Subcutaneous abdominal adipose tissue (tissue), 5 donors: Measurements from ENCODE around the gene MIAT.

Experiments
- H3K27ac ChIP-seq: one replicate; pipeline ENCODE4 v1.7.0; 2013; ENCODE audit warnings: low read depth, mild to moderate bottlenecking, inconsistent platforms, low read length, moderate library complexity
- H3K27me3 ChIP-seq, 5 donors: one replicate each; pipeline ENCODE4 v1.7.0; 2013; ENCODE audit warnings: low read length in 5 of 5, inconsistent platforms in 1 of 5; ENCODE audit not compliant: control insufficient read depth in 5 of 5, insufficient read depth in 4 of 5
- H3K36me3 ChIP-seq, 5 donors: one replicate each; pipeline ENCODE4 v1.7.0; 2013; ENCODE audit warnings: low read length in 5 of 5; ENCODE audit not compliant: control insufficient read depth in 5 of 5, insufficient read depth in 5 of 5
- H3K4me1 ChIP-seq, 5 donors: one replicate each; pipeline ENCODE4 v1.7.0; 2013; ENCODE audit warnings: low read length in 5 of 5, mild to moderate bottlenecking in 3 of 5, moderate library complexity in 1 of 5; ENCODE audit not compliant: control insufficient read depth in 5 of 5, insufficient read depth in 5 of 5
- H3K4me3 ChIP-seq, 5 donors: one replicate each; pipeline ENCODE4 v1.7.0; 2013; ENCODE audit warnings: low read length in 5 of 5, low read depth in 1 of 5
- H3K9ac ChIP-seq, 5 donors: one replicate each; pipeline ENCODE4 v1.7.0; 2013; ENCODE audit warnings: low read length in 5 of 5, mild to moderate bottlenecking in 4 of 5, moderate library complexity in 3 of 5
- H3K9me3 ChIP-seq, 5 donors: one replicate each; pipeline ENCODE4 v1.7.0; 2013; ENCODE audit warnings: low read length in 5 of 5; ENCODE audit not compliant: control insufficient read depth in 5 of 5
- donor health status: healthy.
- donor health status: healthy.
- donor health status: healthy.
- donor health status: healthy.
- donor health status: healthy.

Gene MIAT

GRCh38 chr22:26629988-26630761 lies 27.2 kb upstream of the MIAT start:
- Histone ChIP-seq H3K27me3 (peaks cover 0 to 4% (median 0%) of the 10 kb centered on the region in 5 donors), H3K9ac (no peak overlapping the region), H3K4me3 (no peak overlapping the region), H3K4me1 (peaks cover 0 to 10% (median 0%) of the 10 kb centered on the region in 5 donors), H3K36me3 (no peaks in the 10 kb centered on the region), H3K27ac (no peak overlapping the region), H3K9me3 (peaks cover 0 to 9% (median 0%) of the 10 kb centered on the region in 5 donors)

- Histone ChIP-seq H3K4me3 (no peak overlapping the region), H3K4me1 (peaks cover 0 to 10% (median 0%) of the 10 kb centered on the region in 5 donors), H3K9ac (no peak overlapping the region), H3K9me3 (peaks cover 0 to 9% (median 0%) of the 10 kb centered on the region in 5 donors), H3K27me3 (peaks cover 0 to 4% (median 0%) of the 10 kb centered on the region in 5 donors), H3K27ac (no peak overlapping the region), H3K36me3 (no peaks in the 10 kb centered on the region)
Observed at GRCh38 chr22:26631282-26631681, 26.1 kb upstream of the MIAT start.

GRCh38 chr22:26632422-26633155 lies 24.8 kb upstream of the MIAT start:
- Histone ChIP-seq H3K9ac (no peak overlapping the region), H3K4me3 (no peak overlapping the region), H3K9me3 (peaks cover 0 to 9% (median 0%) of the 10 kb centered on the region in 5 donors), H3K36me3 (no peaks in the 10 kb centered on the region), H3K27me3 (peaks cover 0 to 4% (median 0%) of the 10 kb centered on the region in 5 donors), H3K27ac (no peak overlapping the region), H3K4me1 (peaks cover 0 to 10% (median 0%) of the 10 kb centered on the region in 5 donors)

GRCh38 chr22:26634189-26634588 lies 23.2 kb upstream of the MIAT start:
- Histone ChIP-seq H3K36me3 (no peaks in the 10 kb centered on the region), H3K27me3 (peaks cover 0 to 8% (median 0%) of the 10 kb centered on the region in 5 donors), H3K9me3 (peaks cover 0 to 9% (median 0%) of the 10 kb centered on the region in 5 donors), H3K4me1 (peaks cover 0 to 10% (median 0%) of the 10 kb centered on the region in 5 donors), H3K9ac (no peak overlapping the region), H3K27ac (no peak overlapping the region), H3K4me3 (no peak overlapping the region)

- no peak overlapping the region for H3K4me3 ChIP-seq
- peaks cover 0 to 6% (median 0%) of the 10 kb centered on the region in 5 donors for H3K9me3 ChIP-seq
- H3K27me3 ChIP-seq: peaks cover 0 to 8% (median 0%) of the 10 kb centered on the region in 5 donors
- peaks cover 0 to 10% (median 0%) of the 10 kb centered on the region in 5 donors for H3K4me1 ChIP-seq
- no peak overlapping the region for H3K9ac ChIP-seq
- H3K27ac ChIP-seq: no peak overlapping the region
- no peaks in the 10 kb centered on the region for H3K36me3 ChIP-seq
Observed at GRCh38 chr22:26635117-26635516, 22.3 kb upstream of the MIAT start.

- Histone ChIP-seq H3K27ac (no peak overlapping the region), H3K9ac (no peak overlapping the region), H3K4me3 (no peak overlapping the region), H3K9me3 (no peaks in the 10 kb centered on the region), H3K36me3 (no peaks in the 10 kb centered on the region), H3K27me3 (peaks cover 0 to 8% (median 0%) of the 10 kb centered on the region in 5 donors), H3K4me1 (peaks cover 0 to 10% (median 0%) of the 10 kb centered on the region in 5 donors)
Observed at GRCh38 chr22:26636296-26636695, 21.1 kb upstream of the MIAT start.

- Histone ChIP-seq H3K36me3 (no peaks in the 10 kb centered on the region), H3K9ac (no peak overlapping the region), H3K9me3 (no peaks in the 10 kb centered on the region), H3K27me3 (peaks cover 5 to 22% (median 14%) of the 10 kb centered on the region in 5 donors), H3K27ac (no peak overlapping the region), H3K4me1 (peaks cover 0 to 15% (median 10%) of the 10 kb centered on the region in 5 donors), H3K4me3 (no peak overlapping the region)
Observed at GRCh38 chr22:26642465-26643417, 14.6 kb upstream of the MIAT start.

GRCh38 chr22:26643418-26644100 lies 13.8 kb upstream of the MIAT start:
- no peaks in the 10 kb centered on the region for H3K36me3 ChIP-seq
- no peak overlapping the region for H3K9ac ChIP-seq
- H3K27me3 ChIP-seq: peaks cover 10 to 29% (median 19%) of the 10 kb centered on the region in 5 donors
- H3K4me3 ChIP-seq: no peak overlapping the region
- H3K27ac ChIP-seq: no peak overlapping the region
- peaks cover 0 to 23% (median 12%) of the 10 kb centered on the region in 5 donors for H3K4me1 ChIP-seq
- H3K9me3 ChIP-seq: no peaks in the 10 kb centered on the region

- no peak overlapping the region for H3K9ac ChIP-seq
Observed at GRCh38 chr22:26646158-26646557, 11.2 kb upstream of the MIAT start.

More at GRCh38 chr22:26646158-26646557, 11.2 kb upstream of the MIAT start:
- H3K4me3 ChIP-seq: no peak overlapping the region
- no peak overlapping the region for H3K27ac ChIP-seq
- H3K4me1 ChIP-seq: peaks cover 0 to 33% (median 12%) of the 10 kb centered on the region in 5 donors
- peaks cover 10 to 36% (median 15%) of the 10 kb centered on the region in 5 donors for H3K27me3 ChIP-seq
- no peaks in the 10 kb centered on the region for H3K9me3 ChIP-seq
- H3K36me3 ChIP-seq: no peaks in the 10 kb centered on the region
